Transverse colon (tissue), 4 donors: ENCODE measurements around the gene KDM5C. TPM values are rescaled to one million over a fixed set of nuclear protein-coding genes. Genes with fewer than 3 reads are reported as not detected.

Experiments
- DNase-seq: peaks from one replicate; pipeline ENCODE4 v3.0.0-alpha.2; 2019
- H3K27ac ChIP-seq, 4 donors: fragments of 200-600 bp; sonication (generic); 2 replicates each; pipeline ENCODE4 v1.5.1; 2016 to 2018; ENCODE audit warnings: inconsistent platforms in 4 of 4
- H3K27me3 ChIP-seq: fragments of 200-600 bp; sonication (generic); 2 replicates; pipeline ENCODE4 v1.5.1; 2017; ENCODE audit warnings: inconsistent platforms
- H3K36me3 ChIP-seq, 4 donors: fragments of 200-600 bp; sonication (generic); 2 replicates each; pipeline ENCODE4 v1.5.1; 2017 to 2019; ENCODE audit warnings: inconsistent platforms in 4 of 4
- H3K4me1 ChIP-seq, 4 donors: fragments of 200-600 bp; sonication (generic); 2 replicates each; pipeline ENCODE4 v1.5.1; 2017 to 2020; ENCODE audit warnings: inconsistent platforms in 4 of 4
- H3K4me3 ChIP-seq, 4 donors: fragments of 200-600 bp; sonication (generic); 1 replicate in 1 of 4; 2 replicates in 3 of 4; pipeline versions ENCODE4 v1.5.1 to v1.6.1; 2017 to 2019; ENCODE audit warnings: inconsistent platforms in 4 of 4
- H3K9me3 ChIP-seq, 2 donors: fragments of 200-600 bp; sonication (generic); 2 replicates each; pipeline ENCODE4 v1.5.1; 2017 to 2019; ENCODE audit warnings: inconsistent platforms in 2 of 2
- CTCF ChIP-seq, 5 experiments: fragments of 200-600 bp in 3 of 5; fragments of 450-650 bp in 2 of 5; sonication (generic) in 3 of 5; IDR thresholded peaks; 1 replicate in 2 of 5; 2 replicates in 3 of 5; pipeline ENCODE4 v1.5.1; 2016 to 2017; ENCODE audit warnings: antibody characterized with exemption in 5 of 5, inconsistent platforms in 3 of 5, mild to moderate bottlenecking in 2 of 5, moderate library complexity in 1 of 5
- EP300 ChIP-seq: sonication (generic); formaldehyde crosslinking; IDR thresholded peaks from one replicate; pipeline ENCODE4 v1.6.1; 2017; ENCODE audit warnings: antibody characterized with exemption, low read depth
- POLR2A ChIP-seq: fragments of 450-650 bp; IDR thresholded peaks from one replicate; pipeline ENCODE4 v1.6.1; 2016; ENCODE audit warnings: antibody characterized with exemption, mild to moderate bottlenecking, moderate library complexity
- POLR2AphosphoS5 ChIP-seq, 3 donors: sonication (generic); formaldehyde crosslinking; IDR thresholded peaks; one replicate each; pipeline ENCODE4 v1.6.1; 2016; ENCODE audit warnings: antibody characterized with exemption in 3 of 3
- WGBS, 2 donors: methylation state at CpG; one replicate each; pipeline ENCODE4 v1.1.5; 2018; ENCODE audit warnings: low coverage in 1 of 2; 5-methylcytosine and 5-hydroxymethylcytosine counted together
- in situ Hi-C, 4 donors: fragments of 200-750 bp; cut with MboI; loops; one replicate each; pipeline versions ENCODE4 v1.15.0 to v1.15.1; 2017; ENCODE audit warnings: low sequenced_read_pairs in 3 of 4, low pct_ligation_motif_present in 1 of 4, low pct_unique_long_range_greater_than_20kb in 1 of 4
- intact Hi-C: fragments of 100-400 bp; cut with DNase I; formaldehyde crosslinking; loops from one replicate; pipeline ENCODE4 v1.15.1; 2023; ENCODE audit warnings: low total_unique reads
- total RNA-seq, 4 donors: library from RNA; depleted of rRNA; stranded (reverse); fragments of >200 nt; gene quantifications; one replicate each; pipeline ENCODE4 v1.1.0, GENCODE V29; 2016

KDM5C gene
- total RNA-seq, 4 donors from 2014 or later, result 68.4 to 387 (median 124) TPM

- intact Hi-C loops, result no loop called here
- peak; percentile 26 for DNase-seq
- H3K4me3 ChIP-seq, result peak overlapping the region; percentile 76 to 98 (median 83)
- peaks cover 16 to 31% (median 23%) of the 10 kb centered on the region in 4 donors for H3K4me1 ChIP-seq
- no peaks in the 10 kb centered on the region for H3K9me3 ChIP-seq
- H3K27ac ChIP-seq, result peak overlapping the region; percentile 85 to 92 (median 88)
- TF ChIP-seq EP300, result no peak
- TF ChIP-seq POLR2AphosphoS5 (IDR thresholded peaks at IDR 0.05), result no peak
- TF ChIP-seq POLR2A, result no peak
- TF ChIP-seq CTCF (IDR thresholded peaks at IDR 0.05), result no peak
- WGBS, 2 donors, result 45% methylated on average over 2 of the region's 2 CpGs; no CpG with 5 or more reads in 1 of the 2 donors
- H3K27me3 ChIP-seq, result no peaks in the 10 kb centered on the region
- in situ Hi-C loops, result no loop called here
- no peaks in the 10 kb centered on the region for H3K36me3 ChIP-seq
Measured at GRCh38 chrX:53223068-53223693, 1.8 kb downstream of the KDM5C start.

GRCh38 chrX:53211391-53211978, 13.5 kb downstream of the KDM5C start:
- Histone ChIP-seq H3K9me3 (no peaks in the 10 kb centered on the region), H3K27ac (no peak overlapping the region), H3K36me3 (peaks cover 0 to 35% (median 10%) of the 10 kb centered on the region in 4 donors), H3K27me3 (no peaks in the 10 kb centered on the region), H3K4me1 (no peaks in the 10 kb centered on the region), H3K4me3 (no peak overlapping the region)
- WGBS, 2 donors, result 93% methylated on average over 9 of the region's 9 CpGs; no CpG with 5 or more reads in 1 of the 2 donors
- intact Hi-C loops, result no loop called here
- TF ChIP-seq CTCF (IDR thresholded peaks at IDR 0.05) (no peak), EP300 (no peak), POLR2A (no peak), POLR2AphosphoS5 (IDR thresholded peaks at IDR 0.05) (no peak)
- DNase-seq, result no peak
- in situ Hi-C loops, result no loop called here

GRCh38 chrX:53196678-53197077, 28.3 kb downstream of the KDM5C start:
- H3K4me1 ChIP-seq, result no peaks in the 10 kb centered on the region
- intact Hi-C loops, result no loop called here
- peaks cover 0 to 19% (median 5%) of the 10 kb centered on the region in 4 donors for H3K36me3 ChIP-seq

More at GRCh38 chrX:53196678-53197077, 28.3 kb downstream of the KDM5C start:
- DNase-seq, result no peak
- in situ Hi-C loops, result no loop called here
- Histone ChIP-seq H3K4me3 (no peak overlapping the region), H3K27me3 (no peaks in the 10 kb centered on the region), H3K9me3 (no peaks in the 10 kb centered on the region), H3K27ac (no peak overlapping the region)
- WGBS, 2 donors, result 91% methylated on average over 12 of the region's 12 CpGs; no CpG with 5 or more reads in 1 of the 2 donors
- TF ChIP-seq CTCF (IDR thresholded peaks at IDR 0.05) (no peak), EP300 (no peak), POLR2A (no peak), POLR2AphosphoS5 (IDR thresholded peaks at IDR 0.05) (no peak)
